WERI-Rb-1 (cell line): ENCODE results near the gene COL1A1.
A peak's percentile ranks its signal among the peaks of the same experiment; 100 is the strongest.

Source experiments
- DNase-seq: peaks from one replicate; pipeline ENCODE4 v3.0.0-alpha.2; 2020
- H3K27ac ChIP-seq: fragments of 250-450 bp; sonication (Bioruptor Pico); 2 replicates; pipeline ENCODE4 v1.5.1; 2020; ENCODE audit warnings: mild to moderate bottlenecking, moderate library complexity
- H3K27me3 ChIP-seq: fragments of 250-450 bp; sonication (Bioruptor Pico); 2 replicates; pipeline ENCODE4 v1.5.1; 2021; ENCODE audit warnings: mild to moderate bottlenecking, low read depth, moderate library complexity; ENCODE audit not compliant: insufficient read depth, severe bottlenecking
- H3K36me3 ChIP-seq: fragments of 250-450 bp; sonication (Bioruptor Pico); 2 replicates; pipeline ENCODE4 v1.5.1; 2020; ENCODE audit warnings: mild to moderate bottlenecking, moderate library complexity
- H3K4me3 ChIP-seq: 2 replicates; pipeline ENCODE4 v1.5.1; 2011; ENCODE audit warnings: low read depth, mild to moderate bottlenecking, control low read depth, low read length
- H3K9me3 ChIP-seq: fragments of 250-450 bp; sonication (Bioruptor Pico); 2 replicates; pipeline ENCODE4 v1.5.1; 2021; ENCODE audit warnings: mild to moderate bottlenecking, moderate library complexity; ENCODE audit not compliant: severe bottlenecking
- TF ChIP-seq, protein P1 (sequence below): IDR thresholded peaks from 2 replicates; pipeline ENCODE4 v1.5.1; 2011; ENCODE audit warnings: low read depth, mild to moderate bottlenecking, control low read depth, inconsistent platforms, low read length

Gene COL1A1

DNA sequence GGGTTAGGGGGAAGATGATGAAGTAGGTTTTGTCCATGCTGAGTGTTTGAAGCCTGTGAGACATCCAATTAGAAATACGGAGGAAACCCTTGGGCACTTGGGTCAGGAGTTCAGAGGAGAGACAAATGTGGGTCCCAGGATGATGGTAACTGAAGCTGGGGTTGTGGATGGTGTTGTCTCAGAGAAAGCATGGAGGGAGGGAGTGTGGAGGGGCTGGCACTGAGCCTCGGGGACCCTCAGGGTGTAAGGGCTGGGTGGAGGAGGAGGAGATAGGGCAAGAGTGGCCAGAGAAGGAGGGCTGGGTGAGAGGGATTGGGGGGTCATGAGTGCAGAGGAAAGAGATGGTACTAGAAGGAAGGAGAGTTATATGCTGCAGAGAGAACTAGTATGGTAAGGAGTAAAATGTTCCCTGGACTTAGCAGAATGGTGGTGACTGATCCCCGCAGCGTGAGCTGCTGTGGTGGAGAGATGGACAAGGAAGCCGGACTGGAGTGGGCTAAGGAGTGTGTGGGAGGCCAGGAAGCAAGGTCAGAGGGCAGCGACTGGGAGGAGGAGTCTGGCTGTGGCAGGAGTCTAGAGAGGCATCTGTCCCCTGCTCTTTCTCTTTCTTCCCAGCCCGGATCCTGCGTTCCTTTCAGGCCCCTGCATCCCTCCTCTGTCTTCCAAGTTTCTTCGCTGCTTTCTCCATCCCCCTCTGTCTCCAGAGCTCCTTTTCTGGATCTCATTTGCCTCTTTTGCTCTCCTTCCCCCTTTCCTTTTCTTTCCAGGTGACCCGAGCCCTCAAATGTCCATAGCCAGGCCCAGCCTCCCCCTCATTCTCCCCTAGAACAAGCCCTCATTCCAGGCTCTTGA is 3.9 kb upstream of the COL1A1 start:
- peaks cover 20% of the 10 kb centered on the region for H3K27me3 ChIP-seq
- H3K4me3 ChIP-seq, result no peak overlapping the region
- TF ChIP-seq, protein P1, sequence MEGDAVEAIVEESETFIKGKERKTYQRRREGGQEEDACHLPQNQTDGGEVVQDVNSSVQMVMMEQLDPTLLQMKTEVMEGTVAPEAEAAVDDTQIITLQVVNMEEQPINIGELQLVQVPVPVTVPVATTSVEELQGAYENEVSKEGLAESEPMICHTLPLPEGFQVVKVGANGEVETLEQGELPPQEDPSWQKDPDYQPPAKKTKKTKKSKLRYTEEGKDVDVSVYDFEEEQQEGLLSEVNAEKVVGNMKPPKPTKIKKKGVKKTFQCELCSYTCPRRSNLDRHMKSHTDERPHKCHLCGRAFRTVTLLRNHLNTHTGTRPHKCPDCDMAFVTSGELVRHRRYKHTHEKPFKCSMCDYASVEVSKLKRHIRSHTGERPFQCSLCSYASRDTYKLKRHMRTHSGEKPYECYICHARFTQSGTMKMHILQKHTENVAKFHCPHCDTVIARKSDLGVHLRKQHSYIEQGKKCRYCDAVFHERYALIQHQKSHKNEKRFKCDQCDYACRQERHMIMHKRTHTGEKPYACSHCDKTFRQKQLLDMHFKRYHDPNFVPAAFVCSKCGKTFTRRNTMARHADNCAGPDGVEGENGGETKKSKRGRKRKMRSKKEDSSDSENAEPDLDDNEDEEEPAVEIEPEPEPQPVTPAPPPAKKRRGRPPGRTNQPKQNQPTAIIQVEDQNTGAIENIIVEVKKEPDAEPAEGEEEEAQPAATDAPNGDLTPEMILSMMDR, result no peak

GRCh38 chr17:50204431-50204830 is 3.0 kb upstream of the COL1A1 start:
- no peak for DNase-seq
- no peaks in the 10 kb centered on the region for H3K36me3 ChIP-seq
- no peak overlapping the region for H3K27ac ChIP-seq
- no peaks in the 10 kb centered on the region for H3K9me3 ChIP-seq
- H3K27me3 ChIP-seq, result peaks cover 20% of the 10 kb centered on the region
- TF ChIP-seq, protein P1, result no peak
- H3K4me3 ChIP-seq, result no peak overlapping the region

More for the DNA sequence above, 3.9 kb upstream of the COL1A1 start:
- H3K36me3 ChIP-seq, result no peaks in the 10 kb centered on the region
- no peak for DNase-seq
- H3K9me3 ChIP-seq, result no peaks in the 10 kb centered on the region
- H3K27ac ChIP-seq, result no peak overlapping the region

DNA sequence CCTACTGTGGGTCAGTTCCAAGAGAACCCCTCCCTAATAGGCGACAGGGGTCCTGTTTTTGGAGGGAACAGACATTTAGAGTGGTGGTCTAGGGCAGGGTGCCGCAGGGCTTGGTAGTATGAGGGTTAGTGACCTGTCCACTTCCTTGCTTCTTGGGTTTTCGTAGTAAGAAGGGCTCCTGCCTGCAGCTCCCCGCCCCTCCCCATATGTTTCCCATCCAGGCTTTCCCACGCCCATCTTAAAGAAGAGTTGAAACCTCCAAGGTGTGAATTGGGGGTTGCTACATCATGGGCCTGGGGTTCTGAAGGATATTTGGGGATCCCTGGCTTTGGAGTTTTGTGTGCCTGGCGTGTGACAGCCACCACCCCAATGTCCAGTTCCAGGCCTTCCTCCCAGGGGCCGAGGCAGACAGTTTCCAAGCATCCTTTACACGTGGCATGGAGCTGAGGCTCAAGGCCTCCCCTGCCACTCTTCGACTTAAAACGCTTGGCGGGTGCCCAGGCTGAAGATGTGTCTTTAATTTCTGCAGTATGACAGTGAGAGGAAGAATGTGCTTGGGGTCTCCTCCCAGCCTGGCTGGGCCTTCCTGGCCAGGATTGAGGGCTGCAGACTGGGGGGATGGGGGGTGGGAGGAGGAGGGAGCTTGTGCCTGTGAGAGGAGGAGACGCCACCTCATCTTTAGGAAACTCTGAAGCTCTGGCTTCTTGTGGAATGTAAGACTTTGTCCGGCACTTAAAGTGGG is 2.3 kb upstream of the COL1A1 start:
- H3K9me3 ChIP-seq, result no peaks in the 10 kb centered on the region
- H3K4me3 ChIP-seq, result no peak overlapping the region
- no peak overlapping the region for H3K27ac ChIP-seq
- no peaks in the 10 kb centered on the region for H3K36me3 ChIP-seq
- H3K27me3 ChIP-seq, result peaks cover 20% of the 10 kb centered on the region
- no peak for DNase-seq
- TF ChIP-seq, protein P1, result no peak

DNA sequence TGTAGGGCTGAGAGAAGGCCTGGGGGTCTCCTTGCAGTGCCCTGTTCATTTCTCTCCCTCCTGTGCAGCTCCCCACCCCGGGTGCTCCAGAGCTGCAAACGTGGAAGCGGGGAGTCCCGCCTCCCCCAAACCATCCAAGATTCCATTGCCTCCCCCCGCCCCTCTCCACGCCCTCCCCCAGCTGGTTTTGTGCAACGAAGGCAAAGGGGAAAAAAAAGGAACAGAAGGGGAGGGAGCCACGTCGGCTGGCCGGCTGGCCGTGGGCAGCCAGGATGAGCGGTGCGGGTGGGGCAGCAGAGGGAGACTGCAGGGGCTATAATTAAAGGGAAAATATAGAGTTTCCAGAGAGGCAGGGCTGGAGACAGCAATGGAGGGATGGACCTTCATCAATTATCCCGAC is 1.7 kb upstream of the COL1A1 start:
- TF ChIP-seq, protein P1, result no peak
- Histone ChIP-seq H3K4me3 (no peak overlapping the region), H3K36me3 (no peaks in the 10 kb centered on the region), H3K27ac (no peak overlapping the region), H3K27me3 (peaks cover 20% of the 10 kb centered on the region), H3K9me3 (no peaks in the 10 kb centered on the region)
- DNase-seq, result no peak

DNA sequence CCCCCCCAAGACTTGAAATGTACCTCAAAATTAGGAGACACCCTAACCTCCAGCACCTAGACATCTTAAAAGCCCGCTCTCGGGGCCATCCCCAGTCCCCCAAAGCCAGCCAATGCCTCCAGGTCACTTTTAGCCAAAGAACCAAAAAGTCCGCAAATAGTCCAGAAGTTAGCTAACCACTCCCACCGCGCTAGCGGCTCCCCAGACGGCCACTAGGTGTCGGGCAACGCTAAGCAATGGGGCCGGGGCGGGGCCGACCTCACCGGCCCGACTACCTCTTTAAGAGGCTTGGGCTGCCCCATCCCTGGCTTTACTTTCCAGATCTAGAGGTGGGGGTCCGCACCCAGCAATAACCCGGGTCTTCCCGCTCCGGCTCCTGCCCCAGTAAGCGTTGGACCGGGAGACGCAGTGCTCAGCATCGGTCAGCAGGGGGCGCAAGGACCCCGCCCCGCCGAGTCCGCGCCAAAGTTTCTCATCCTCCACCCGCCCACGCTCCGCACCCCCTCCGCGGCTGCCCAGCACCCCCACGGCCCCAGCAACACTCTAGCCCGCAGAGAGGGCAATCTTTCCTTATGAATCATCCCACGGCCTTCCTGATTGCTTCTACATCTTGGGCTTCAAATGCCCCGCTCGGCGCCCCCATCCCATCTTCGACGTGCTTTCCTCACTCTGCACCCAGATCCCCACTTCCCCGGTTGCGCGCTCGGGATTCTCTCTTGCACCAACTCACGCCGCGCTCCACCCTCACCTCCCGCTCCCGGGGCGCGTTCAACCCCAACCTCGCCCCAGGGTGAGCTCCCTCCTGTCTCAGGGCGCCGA is 765 bp downstream of the COL1A1 start:
- peak; percentile 92 for DNase-seq
- no peaks in the 10 kb centered on the region for H3K9me3 ChIP-seq
- peak overlapping the region; percentile 43 for H3K4me3 ChIP-seq
- TF ChIP-seq, protein P1, result peak; percentile 86
- no peaks in the 10 kb centered on the region; the same call in none of the 2 replicates for H3K36me3 ChIP-seq
- H3K27ac ChIP-seq, result peak overlapping the region; percentile 56
- H3K27me3 ChIP-seq, result peaks cover 20% of the 10 kb centered on the region
